ENCODE measurements around the gene LARP1.

DNA sequence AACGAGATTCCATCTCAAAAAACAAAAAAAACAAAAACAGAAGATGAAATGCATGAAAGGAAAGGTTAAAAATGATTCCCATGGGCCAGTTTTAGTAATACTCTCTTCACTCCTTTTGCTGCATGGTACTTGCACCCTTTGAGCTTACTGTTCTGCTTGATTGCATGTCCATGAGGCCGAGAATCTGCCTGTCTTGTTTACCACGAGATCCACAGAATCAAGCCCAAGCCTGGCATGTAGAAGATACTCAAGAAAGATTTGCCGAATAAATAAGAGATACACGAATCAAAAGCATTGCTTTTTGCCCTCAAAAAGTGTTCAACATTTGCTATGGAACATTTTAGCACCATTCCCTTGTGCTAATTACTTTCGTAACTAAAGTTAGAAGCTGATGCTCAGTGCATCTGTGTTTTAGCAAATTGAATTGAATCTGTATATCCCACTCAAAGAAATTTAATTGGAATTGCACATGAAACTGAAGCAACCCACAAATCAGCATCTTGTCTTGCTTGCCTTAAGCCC is 94.1 kb downstream of the LARP1 start:
- TF ChIP-seq CTCF (conservative IDR thresholded peaks at IDR 0.05; ENCODE audit: low read length) (no peak), EZH2phosphoT487 (IDR thresholded peaks at IDR 0.05; ENCODE audit: borderline replicate concordance) (no peak)
